GM18909 (cell line): ENCODE measurements around the gene DCDC1.

ENCODE experiments used
- ATAC-seq: cut with Tn5 transposase; IDR thresholded peaks from one replicate; pipeline ENCODE4 v1.9.1; 2021; ENCODE audit warnings: mild to moderate bottlenecking; ENCODE audit not compliant: unreplicated experiment, poor library complexity

DCDC1 gene

GRCh38 chr11:31237819-31238760 lies 131.4 kb downstream of the DCDC1 start:
- no peak for ATAC-seq

- no peak for ATAC-seq
Measured at GRCh38 chr11:31236143-31236542, 133.4 kb downstream of the DCDC1 start.

GRCh38 chr11:31233425-31233824 lies 136.1 kb downstream of the DCDC1 start:
- ATAC-seq: no peak

GRCh38 chr11:31231601-31232000 lies 137.9 kb downstream of the DCDC1 start:
- no peak for ATAC-seq

- ATAC-seq: no peak
Measured at GRCh38 chr11:31218847-31219246, 150.7 kb downstream of the DCDC1 start.

- no peak for ATAC-seq
Measured at GRCh38 chr11:31214372-31214771, 155.2 kb downstream of the DCDC1 start.

GRCh38 chr11:31199378-31199777 lies 170.2 kb downstream of the DCDC1 start:
- ATAC-seq: no peak

GRCh38 chr11:31173926-31174680 lies 195.4 kb downstream of the DCDC1 start:
- ATAC-seq: no peak

- ATAC-seq: peak; percentile 76
Measured at GRCh38 chr11:31160504-31161422, 208.8 kb downstream of the DCDC1 start.

- ATAC-seq: no peak
Measured at GRCh38 chr11:31150841-31151240, 218.7 kb downstream of the DCDC1 start.

GRCh38 chr11:31150011-31150410 lies 219.5 kb downstream of the DCDC1 start:
- ATAC-seq: no peak

- ATAC-seq: no peak
Measured at GRCh38 chr11:31141789-31142188, 227.8 kb downstream of the DCDC1 start.

GRCh38 chr11:31139479-31139878 lies 230.1 kb downstream of the DCDC1 start:
- no peak for ATAC-seq

- no peak for ATAC-seq
Measured at GRCh38 chr11:31132531-31133421, 236.8 kb downstream of the DCDC1 start.

- ATAC-seq: no peak
Measured at GRCh38 chr11:31131760-31132159, 237.8 kb downstream of the DCDC1 start.

GRCh38 chr11:31127290-31127689 lies 242.2 kb downstream of the DCDC1 start:
- ATAC-seq: no peak

- ATAC-seq: no peak
Measured at GRCh38 chr11:31120428-31120827, 249.1 kb downstream of the DCDC1 start.

- ATAC-seq: no peak
Measured at GRCh38 chr11:31118566-31118965, 251.0 kb downstream of the DCDC1 start.

- ATAC-seq: no peak
Measured at GRCh38 chr11:31117038-31117437, 252.5 kb downstream of the DCDC1 start.
